A549 (cell line): Measurements from ENCODE around the gene ZNF628. TPM values are rescaled to one million over a fixed set of nuclear protein-coding genes. Genes with fewer than 3 reads are reported as not detected.

ENCODE experiments used
- ATAC-seq, 2 experiments: fragments of 200-7000 bp in 1 of 2; fragments of >200 bp in 1 of 2; cut with Nextera tagmentation in 1 of 2; cut with Tn5 transposase in 1 of 2; 3 replicates each; pipeline versions ENCODE4 v1.8.0 to v1.9.1; 2018 to 2020; ENCODE audit warnings: mild to moderate bottlenecking in 1 of 2, moderate library complexity in 1 of 2
- CTCF ChIA-PET: fragments of 300-600 bp; sonication (Branson Sonifier 250); formaldehyde crosslinking; extraction: SDS; loops from one replicate; lab custom pipeline; 2021; ENCODE audit warnings: antibody characterized with exemption, inconsistent platforms; lab: Yijun Ruan, JAX
- POLR2A ChIA-PET: fragments of 350-600 bp; formaldehyde crosslinking; extraction: SDS; loops from one replicate; lab custom pipeline; 2021; ENCODE audit warnings: antibody characterized with exemption, inconsistent platforms; lab: Yijun Ruan, JAX
- DNase-seq, 2 experiments: peaks; one replicate each; pipeline versions ENCODE4 v3.0.0 to v3.0.0-alpha.2; 2011 to 2016; ENCODE audit warnings: low read depth in 1 of 2, low spot score in 1 of 2
- FAIRE-seq: peaks from 2 replicates; lab custom pipeline; 2011; peaks lifted over from hg19 to GRCh38; lab: Jason Lieb, UNC
- H3K27ac ChIP-seq, 2 experiments: fragments of >200 bp; sonication (Bioruptor Twin); formaldehyde crosslinking; 3 replicates each; pipeline ENCODE4 v1.5.1; 2016 to 2017
- H3K4me1 ChIP-seq: fragments of >200 bp; sonication (Bioruptor Twin); formaldehyde crosslinking; 3 replicates; pipeline ENCODE4 v1.6.1; 2016
- H3K4me2 ChIP-seq: fragments of >200 bp; sonication (Bioruptor Twin); formaldehyde crosslinking; 3 replicates; pipeline ENCODE4 v1.6.1; 2016
- H3K4me3 ChIP-seq: fragments of >200 bp; sonication (Bioruptor Twin); formaldehyde crosslinking; 3 replicates; pipeline ENCODE4 v1.5.1; 2016
- H3K9me3 ChIP-seq: fragments of >200 bp; sonication (Bioruptor Twin); formaldehyde crosslinking; 3 replicates; pipeline ENCODE4 v1.6.1; 2016
- BHLHE40 ChIP-seq: IDR thresholded peaks from 2 replicates; pipeline ENCODE4 v1.6.1; 2012; ENCODE audit warnings: low read depth, low read length, inconsistent platforms
- CBX8 ChIP-seq: fragments of 200-600 bp; sonication (generic); IDR thresholded peaks from 2 replicates; pipeline ENCODE4 v1.6.1; 2016
- CHD4 ChIP-seq: fragments of 200-600 bp; sonication (generic); IDR thresholded peaks from 2 replicates; pipeline ENCODE4 v1.6.1; 2016; ENCODE audit warnings: antibody characterized with exemption, mild to moderate bottlenecking, borderline replicate concordance
- EHF ChIP-seq: fragments of 250-450 bp; sonication (Bioruptor Pico); IDR thresholded peaks from 2 replicates; pipeline ENCODE4 v1.5.0; 2020; ENCODE audit warnings: mild to moderate bottlenecking
- EP300 ChIP-seq, 2 experiments: fragments of >200 bp; sonication (Bioruptor Twin); formaldehyde crosslinking; IDR thresholded peaks; 2 replicates in 1 of 2; 3 replicates in 1 of 2; pipeline ENCODE4 v1.6.1; 2016 to 2017
- FOSB ChIP-seq: fragments of 250-450 bp; sonication (Bioruptor Pico); IDR thresholded peaks from 2 replicates; pipeline ENCODE4 v1.5.0; 2020; ENCODE audit warnings: mild to moderate bottlenecking, moderate library complexity
- FOXS1 ChIP-seq: fragments of 250-450 bp; sonication (Bioruptor Pico); IDR thresholded peaks from 2 replicates; pipeline ENCODE4 v1.5.0; 2020; ENCODE audit warnings: mild to moderate bottlenecking, moderate library complexity
- GATA3 ChIP-seq: IDR thresholded peaks from 2 replicates; pipeline ENCODE4 v1.6.1; 2012; ENCODE audit warnings: borderline replicate concordance
- HDAC2 ChIP-seq: fragments of 200-600 bp; sonication (generic); IDR thresholded peaks from 2 replicates; pipeline ENCODE4 v1.6.1; 2016
- HES2 ChIP-seq: fragments of >200 bp; sonication (Bioruptor Twin); formaldehyde crosslinking; IDR thresholded peaks from 2 replicates; pipeline ENCODE4 v1.6.1; 2016
- HEYL ChIP-seq: fragments of 250-450 bp; sonication (Bioruptor Pico); IDR thresholded peaks from 2 replicates; pipeline ENCODE4 v1.8.0; 2021; ENCODE audit warnings: mild to moderate bottlenecking, moderate library complexity
- HOXA7 ChIP-seq: fragments of 250-450 bp; sonication (Bioruptor Pico); IDR thresholded peaks from 2 replicates; pipeline ENCODE4 v1.5.0; 2020; ENCODE audit warnings: mild to moderate bottlenecking, moderate library complexity
- HOXB5 ChIP-seq: fragments of 250-450 bp; sonication (Bioruptor Pico); IDR thresholded peaks from 2 replicates; pipeline ENCODE4 v1.5.0; 2020; ENCODE audit warnings: mild to moderate bottlenecking, moderate library complexity
- JUNB ChIP-seq: fragments of >200 bp; sonication (Bioruptor Twin); formaldehyde crosslinking; IDR thresholded peaks from 2 replicates; pipeline ENCODE4 v1.6.1; 2016
- MAZ ChIP-seq: fragments of 150-350 bp; IDR thresholded peaks from 2 replicates; pipeline ENCODE4 v1.6.1; 2014; ENCODE audit warnings: antibody characterized with exemption, low read depth, low read length, borderline replicate concordance
- MYC ChIP-seq: IDR thresholded peaks from 2 replicates; pipeline ENCODE4 v1.6.1; 2012; ENCODE audit warnings: mild to moderate bottlenecking, inconsistent platforms, low read length, improper control_type of control experiment, borderline replicate concordance
- NPAS2 ChIP-seq: fragments of 250-450 bp; sonication (Bioruptor Pico); IDR thresholded peaks from 2 replicates; pipeline ENCODE4 v1.8.0; 2022; ENCODE audit warnings: mild to moderate bottlenecking, moderate library complexity, borderline replicate concordance
- POLR2A ChIP-seq: IDR thresholded peaks from 2 replicates; pipeline ENCODE4 v1.6.1; 2012; ENCODE audit warnings: mild to moderate bottlenecking, low read length
- RARB ChIP-seq: fragments of 250-450 bp; sonication (Bioruptor Pico); IDR thresholded peaks from 2 replicates; pipeline ENCODE4 v1.8.0; 2021; ENCODE audit warnings: mild to moderate bottlenecking, moderate library complexity
- SREBF2 ChIP-seq: fragments of 450-650 bp; IDR thresholded peaks from 2 replicates; pipeline ENCODE4 v1.6.1; 2014; ENCODE audit warnings: mild to moderate bottlenecking, moderate library complexity
- ZC3H11A ChIP-seq: fragments of 450-650 bp; IDR thresholded peaks from 2 replicates; pipeline ENCODE4 v1.6.1; 2014; ENCODE audit warnings: antibody characterized with exemption, mild to moderate bottlenecking
- ZSCAN20 ChIP-seq: fragments of 250-450 bp; sonication (Bioruptor Pico); IDR thresholded peaks from 2 replicates; pipeline ENCODE4 v1.8.0; 2022; ENCODE audit warnings: mild to moderate bottlenecking, moderate library complexity
- WGBS: methylation state at CpG from one replicate; pipeline ENCODE4 v1.1.6; 2017; ENCODE audit errors: missing lambda C conversion rate; 5-methylcytosine and 5-hydroxymethylcytosine counted together
- polyA plus RNA-seq, 4 experiments: library from polyadenylated mRNA; depleted of rRNA in 3 of 4; stranded (reverse); fragments of >200 nt; fragmentation: RNase III in 1 of 4; extraction: RNeasy Plus Mini Kit Qiagen cat#74134 plus additional on column Dnase treatment in 1 of 4; gene quantifications; 2 replicates in 3 of 4; 3 replicates in 1 of 4; pipeline ENCODE4 v1.2.3, GENCODE V29; 2011 to 2017
- TF ChIP-seq, protein P1 (sequence below): fragments of 200-600 bp; sonication (generic); IDR thresholded peaks from 2 replicates; pipeline ENCODE4 v1.6.1; 2016; ENCODE audit warnings: antibody characterized with exemption, mild to moderate bottlenecking, moderate library complexity
- TF ChIP-seq, protein P2 (sequence below): fragments of >200 bp; sonication (Bioruptor Twin); formaldehyde crosslinking; IDR thresholded peaks from 3 replicates; pipeline ENCODE4 v1.5.1; 2016

ZNF628 gene
- polyA plus RNA-seq, 2 of the 4 experiments (the other 2 are of a cell fraction) = 0.32 to 5.7 TPM

DNA sequence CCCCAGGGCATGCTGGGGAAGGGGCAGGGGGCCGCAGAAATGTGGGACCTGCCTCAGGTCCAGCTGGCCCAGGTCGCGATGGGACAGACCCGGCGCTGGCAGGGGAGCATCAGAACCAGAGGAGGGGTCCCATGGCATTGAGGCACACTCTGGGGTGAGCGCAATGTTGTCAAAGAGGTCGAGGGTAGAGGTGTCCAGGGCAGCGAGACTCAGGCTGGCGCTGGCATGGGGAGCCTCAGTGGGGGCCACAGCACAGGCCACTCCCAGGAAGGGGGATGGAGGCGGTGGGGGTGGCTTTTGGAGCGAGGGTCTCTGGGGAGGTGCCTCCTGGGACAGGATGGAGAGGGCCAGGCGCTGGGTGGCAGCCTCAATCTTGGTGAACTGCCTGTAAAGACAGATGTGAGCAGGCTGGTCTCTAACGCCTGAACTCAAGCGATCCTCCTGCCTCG is 12.8 kb upstream of the ZNF628 start:
- TF ChIP-seq HOXA7 (CRISPR knock-in tag) = no peak
- no peak for TF ChIP-seq EHF (CRISPR knock-in tag)
- no peak for TF ChIP-seq BHLHE40
- ATAC-seq (no peak), FAIRE-seq (no peak), DNase-seq (no peak)
- CTCF ChIA-PET = interaction anchor here (1.0 to 6.9 kb wide), 5 partner anchors 10 to 45 kb away, joined by 4 to 89 read pairs (median 4); partner anchors contain the start of gene ZNF628
- no peaks in the 10 kb centered on the region for H3K9me3 ChIP-seq
- H3K4me3 ChIP-seq = no peak overlapping the region
- POLR2A ChIA-PET = interaction anchor here (1.0 kb wide), 1 partner anchor 56 kb away, joined by 4 read pairs; the partner anchor contains the start of gene UBE2S
- no peak overlapping the region for H3K4me2 ChIP-seq
- H3K27ac ChIP-seq = no peak overlapping the region
- peaks cover 19% of the 10 kb centered on the region for H3K4me1 ChIP-seq
- 62% methylated on average over 15 of the region's 15 CpGs for WGBS

DNA sequence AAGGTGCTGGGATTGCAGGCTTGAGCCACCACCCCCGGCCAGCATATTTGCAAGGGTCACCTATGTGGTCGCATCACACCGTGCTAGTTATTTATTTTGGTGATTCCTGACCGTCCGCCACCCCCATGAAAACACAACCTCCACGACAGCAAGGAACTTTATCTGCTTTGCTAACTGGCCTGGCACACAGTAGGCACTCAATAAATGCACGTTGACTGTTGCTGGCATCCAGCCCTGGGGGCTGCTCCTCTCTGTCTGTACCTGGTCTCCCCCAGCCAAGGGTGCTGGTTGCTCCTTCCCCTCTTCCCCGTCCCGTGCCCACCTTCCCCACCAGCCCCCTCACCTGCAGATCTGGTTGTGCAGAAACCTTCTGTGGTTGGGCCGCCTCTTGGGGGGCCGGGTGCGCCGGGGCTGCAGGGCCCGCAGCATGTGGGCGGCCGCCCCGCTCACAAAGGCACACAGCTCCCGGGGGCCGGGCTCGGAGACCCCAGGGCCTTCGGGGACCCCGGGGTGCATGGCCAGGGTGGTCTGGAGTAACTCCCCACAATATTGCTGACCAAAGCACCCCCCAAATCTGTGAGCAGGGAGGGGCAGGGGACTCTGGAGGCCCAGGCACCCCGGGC is 12.3 kb upstream of the ZNF628 start:
- no peaks in the 10 kb centered on the region for H3K9me3 ChIP-seq
- H3K4me3 ChIP-seq = no peak overlapping the region
- FAIRE-seq (no peak), DNase-seq (no peak), ATAC-seq (no peak)
- no peak overlapping the region for H3K4me2 ChIP-seq
- H3K4me1 ChIP-seq = peaks cover 19% of the 10 kb centered on the region
- ChIA-PET CTCF (interaction anchor here (1.5 to 6.9 kb wide), 2 partner anchors 10 to 13 kb away, joined by 4 to 89 read pairs; partner anchors contain the start of gene ZNF628), POLR2A (no interaction called here)
- 62% methylated on average over 15 of the region's 23 CpGs for WGBS
- no peak for TF ChIP-seq MAZ
- TF ChIP-seq GATA3 = no peak
- no peak for TF ChIP-seq NPAS2
- no peak for TF ChIP-seq RARB (CRISPR knock-in tag)
- no peak for TF ChIP-seq FOSB
- TF ChIP-seq EP300 (IDR thresholded peaks at IDR 0.05) = no peak
- TF ChIP-seq ZSCAN20 (CRISPR knock-in tag) = no peak
- TF ChIP-seq ZC3H11A = no peak
- no peak for TF ChIP-seq HES2
- TF ChIP-seq POLR2A = no peak
- no peak for TF ChIP-seq HOXA7 (CRISPR knock-in tag)
- no peak for TF ChIP-seq HOXB5 (CRISPR knock-in tag)
- no peak for TF ChIP-seq CBX8
- no peak for TF ChIP-seq CHD4
- no peak overlapping the region for H3K27ac ChIP-seq

GRCh38 chr19:55464662-55465054 is 11.8 kb upstream of the ZNF628 start, which contains the start of gene C19orf85:
TSS of gene C19orf85 (minus strand) at chr19:55464751. CDS start at chr19:55464554, 197 bp downstream.
- no peak within 1 kb of the TSS for H3K4me2 ChIP-seq
- TF ChIP-seq HEYL (CRISPR knock-in tag) = no peak
- TF ChIP-seq, all 56 proteins: peak for 0
- ATAC-seq = no peak
- peaks cover 19% of the 10 kb centered on the region for H3K4me1 ChIP-seq
- ChIA-PET POLR2A (no interaction called here), CTCF (interaction anchor here (3.7 to 6.9 kb wide), 2 partner anchors 13 to 324 kb away, joined by 27 to 89 read pairs; partner anchors contain the start of gene ZNF628)
- DNase-seq = no peak
- no peak within 1 kb of the TSS for H3K27ac ChIP-seq
- H3K4me3 ChIP-seq = no peak within 1 kb of the TSS
- 88% methylated on average over 13 of the region's 14 CpGs for WGBS
- FAIRE-seq = no peak
- no peaks in the 10 kb centered on the region for H3K9me3 ChIP-seq

- ChIA-PET CTCF (interaction anchor here (0.9 to 6.9 kb wide), 13 partner anchors 11 to 325 kb away, joined by 3 to 194 read pairs (median 31); partner anchors contain the start of genes NAT14, SSC5D, ZNF628 and ZNF865), POLR2A (interaction anchor here (2.7 kb wide), 1 partner anchor 11 kb away, joined by 17 read pairs; the partner anchor contains the start of gene ZNF628)
- no peak for DNase-seq
- Histone ChIP-seq H3K4me1 (peaks cover 12% of the 10 kb centered on the region; the same call in 2 of the 3 replicates), H3K27ac (no peak overlapping the region), H3K4me2 (no peak overlapping the region), H3K4me3 (no peak overlapping the region), H3K9me3 (no peaks in the 10 kb centered on the region)
- FAIRE-seq = no peak
- 70% methylated on average over 11 of the region's 11 CpGs for WGBS
- ATAC-seq = no peak
- TF ChIP-seq HDAC2 (no peak), JUNB (no peak), SREBF2 (no peak), BHLHE40 (no peak), FOXS1 (no peak), HEYL (CRISPR knock-in tag) (no peak), MYC (no peak), NPAS2 (no peak), FOSB (no peak)
- TF ChIP-seq, protein P1, sequence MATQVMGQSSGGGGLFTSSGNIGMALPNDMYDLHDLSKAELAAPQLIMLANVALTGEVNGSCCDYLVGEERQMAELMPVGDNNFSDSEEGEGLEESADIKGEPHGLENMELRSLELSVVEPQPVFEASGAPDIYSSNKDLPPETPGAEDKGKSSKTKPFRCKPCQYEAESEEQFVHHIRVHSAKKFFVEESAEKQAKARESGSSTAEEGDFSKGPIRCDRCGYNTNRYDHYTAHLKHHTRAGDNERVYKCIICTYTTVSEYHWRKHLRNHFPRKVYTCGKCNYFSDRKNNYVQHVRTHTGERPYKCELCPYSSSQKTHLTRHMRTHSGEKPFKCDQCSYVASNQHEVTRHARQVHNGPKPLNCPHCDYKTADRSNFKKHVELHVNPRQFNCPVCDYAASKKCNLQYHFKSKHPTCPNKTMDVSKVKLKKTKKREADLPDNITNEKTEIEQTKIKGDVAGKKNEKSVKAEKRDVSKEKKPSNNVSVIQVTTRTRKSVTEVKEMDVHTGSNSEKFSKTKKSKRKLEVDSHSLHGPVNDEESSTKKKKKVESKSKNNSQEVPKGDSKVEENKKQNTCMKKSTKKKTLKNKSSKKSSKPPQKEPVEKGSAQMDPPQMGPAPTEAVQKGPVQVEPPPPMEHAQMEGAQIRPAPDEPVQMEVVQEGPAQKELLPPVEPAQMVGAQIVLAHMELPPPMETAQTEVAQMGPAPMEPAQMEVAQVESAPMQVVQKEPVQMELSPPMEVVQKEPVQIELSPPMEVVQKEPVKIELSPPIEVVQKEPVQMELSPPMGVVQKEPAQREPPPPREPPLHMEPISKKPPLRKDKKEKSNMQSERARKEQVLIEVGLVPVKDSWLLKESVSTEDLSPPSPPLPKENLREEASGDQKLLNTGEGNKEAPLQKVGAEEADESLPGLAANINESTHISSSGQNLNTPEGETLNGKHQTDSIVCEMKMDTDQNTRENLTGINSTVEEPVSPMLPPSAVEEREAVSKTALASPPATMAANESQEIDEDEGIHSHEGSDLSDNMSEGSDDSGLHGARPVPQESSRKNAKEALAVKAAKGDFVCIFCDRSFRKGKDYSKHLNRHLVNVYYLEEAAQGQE = no peak
- TF ChIP-seq, protein P2, sequence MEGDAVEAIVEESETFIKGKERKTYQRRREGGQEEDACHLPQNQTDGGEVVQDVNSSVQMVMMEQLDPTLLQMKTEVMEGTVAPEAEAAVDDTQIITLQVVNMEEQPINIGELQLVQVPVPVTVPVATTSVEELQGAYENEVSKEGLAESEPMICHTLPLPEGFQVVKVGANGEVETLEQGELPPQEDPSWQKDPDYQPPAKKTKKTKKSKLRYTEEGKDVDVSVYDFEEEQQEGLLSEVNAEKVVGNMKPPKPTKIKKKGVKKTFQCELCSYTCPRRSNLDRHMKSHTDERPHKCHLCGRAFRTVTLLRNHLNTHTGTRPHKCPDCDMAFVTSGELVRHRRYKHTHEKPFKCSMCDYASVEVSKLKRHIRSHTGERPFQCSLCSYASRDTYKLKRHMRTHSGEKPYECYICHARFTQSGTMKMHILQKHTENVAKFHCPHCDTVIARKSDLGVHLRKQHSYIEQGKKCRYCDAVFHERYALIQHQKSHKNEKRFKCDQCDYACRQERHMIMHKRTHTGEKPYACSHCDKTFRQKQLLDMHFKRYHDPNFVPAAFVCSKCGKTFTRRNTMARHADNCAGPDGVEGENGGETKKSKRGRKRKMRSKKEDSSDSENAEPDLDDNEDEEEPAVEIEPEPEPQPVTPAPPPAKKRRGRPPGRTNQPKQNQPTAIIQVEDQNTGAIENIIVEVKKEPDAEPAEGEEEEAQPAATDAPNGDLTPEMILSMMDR = no peak
Observed at GRCh38 chr19:55465460-55466240, 10.8 kb upstream of the ZNF628 start.
